Natural killer cell (primary cell): ENCODE results near the gene GRPEL2. TPM values are rescaled to one million over a fixed set of nuclear protein-coding genes. Genes with fewer than 3 reads are reported as not detected.

Experiments used
- ATAC-seq, 3 donors: fragments of 150-1000 bp in 2 of 3; fragments of 200-7000 bp in 1 of 3; cut with Tn5 transposase; 1 replicate in 1 of 3; 2 replicates in 2 of 3; pipeline ENCODE4 v1.10.0; 2021; ENCODE audit warnings: mild to moderate bottlenecking in 2 of 3, moderate library complexity in 2 of 3
- DNase-seq, 2 donors: peaks; one replicate each; pipeline versions ENCODE4 v3.0.0 to v3.0.0-alpha.2; 2013 to 2021; ENCODE audit warnings: mixed read lengths in 1 of 2
- H3K27ac ChIP-seq: one replicate; pipeline ENCODE4 v1.5.1; 2013; ENCODE audit warnings: mild to moderate bottlenecking, low read length
- H3K27me3 ChIP-seq: one replicate; pipeline ENCODE4 v1.6.1; 2013; ENCODE audit warnings: low read length; ENCODE audit not compliant: control insufficient read depth, insufficient read depth
- H3K36me3 ChIP-seq: one replicate; pipeline ENCODE4 v1.6.1; 2013; ENCODE audit warnings: low read length; ENCODE audit not compliant: control insufficient read depth, insufficient read depth
- H3K4me1 ChIP-seq: one replicate; pipeline ENCODE4 v1.6.1; 2013; ENCODE audit warnings: low read length; ENCODE audit not compliant: control insufficient read depth, insufficient read depth
- H3K4me3 ChIP-seq: one replicate; pipeline ENCODE4 v1.5.1; 2013; ENCODE audit warnings: low read length
- H3K9me3 ChIP-seq: one replicate; pipeline ENCODE4 v1.6.1; 2013; ENCODE audit warnings: low read length; ENCODE audit not compliant: control insufficient read depth, insufficient read depth
- H3K27ac Mint-ChIP-seq, 2 donors: one replicate each; pipeline ENCODE4 v1.8.0; 2022; ENCODE audit warnings: mild to moderate bottlenecking in 2 of 2, mixed read lengths in 2 of 2, moderate library complexity in 1 of 2
- H3K27me3 Mint-ChIP-seq, 2 donors: one replicate each; pipeline ENCODE4 v1.8.0; 2022; ENCODE audit warnings: low read depth in 2 of 2, mixed read lengths in 2 of 2
- H3K36me3 Mint-ChIP-seq: one replicate; pipeline ENCODE4 v1.8.0; 2022; ENCODE audit warnings: mixed read lengths
- H3K4me1 Mint-ChIP-seq, 2 donors: one replicate each; pipeline ENCODE4 v1.8.0; 2022; ENCODE audit warnings: mixed read lengths in 2 of 2
- H3K4me3 Mint-ChIP-seq: one replicate; pipeline ENCODE4 v1.8.0; 2022; ENCODE audit warnings: mild to moderate bottlenecking, moderate library complexity, mixed read lengths
- H3K9me3 Mint-ChIP-seq, 2 donors: one replicate each; pipeline ENCODE4 v1.8.0; 2022; ENCODE audit warnings: mixed read lengths in 2 of 2
- WGBS: methylation state at CpG from one replicate; pipeline ENCODE4 v1.1.7; 2013; ENCODE audit warnings: missing lambda C conversion rate; ENCODE audit not compliant: insufficient coverage; 5-methylcytosine and 5-hydroxymethylcytosine counted together
- intact Hi-C: fragments of 100-400 bp; cut with micrococcal nuclease; formaldehyde crosslinking; loops from one replicate; pipeline ENCODE4 v1.14.2; 2022
- total RNA-seq, 4 donors: library from RNA; stranded (reverse); fragments of 120-200 nt in 1 of 4; gene quantifications; one replicate each; pipeline versions ENCODE4 v1.2.3 to v1.2.4, GENCODE V29; 2013 to 2022
- TF ChIP-seq, protein P1 (sequence below): fragments of 200-600 bp; IDR thresholded peaks from one replicate; pipeline ENCODE4 v1.8.0; 2022; ENCODE audit warnings: antibody characterized with exemption

Gene GRPEL2
- total RNA-seq, 3 donors from 2014 or later (not counting 1 experiment from before 2014, with no cell fraction given): 5.6 to 12.9 (median 6.8) TPM

DNA sequence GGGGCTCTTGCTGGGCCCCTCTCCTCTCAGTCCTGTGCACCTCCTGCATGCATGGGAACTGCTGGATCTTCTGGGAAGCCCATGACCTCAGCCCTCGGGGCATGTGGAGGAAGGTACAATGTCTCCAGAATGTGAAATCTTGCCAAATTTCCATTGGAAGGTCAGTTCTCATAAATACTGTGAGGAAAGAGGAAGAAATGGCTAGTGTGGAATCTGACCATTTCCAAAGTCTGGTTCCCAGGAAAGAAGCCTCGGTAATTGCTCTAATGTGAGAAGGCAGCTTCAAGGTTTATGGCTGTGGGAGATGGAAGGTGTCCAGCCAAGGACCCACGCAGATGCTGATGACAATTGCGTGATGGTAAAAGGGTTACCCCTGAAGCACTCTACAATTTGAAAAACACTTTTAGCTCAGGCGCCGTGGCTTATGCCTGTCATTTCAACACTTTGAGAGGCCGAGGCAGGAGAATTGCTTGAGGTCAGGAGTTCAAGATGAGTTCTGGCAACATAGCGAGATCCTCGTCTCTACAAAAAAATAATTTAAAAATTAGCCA, 41.9 kb downstream of the GRPEL2 start:
- no peak overlapping the region for H3K27ac ChIP-seq
- 90% methylated on average over 9 of the region's 9 CpGs for WGBS
- no peak overlapping the region for H3K4me3 ChIP-seq
- no peaks in the 10 kb centered on the region for H3K9me3 ChIP-seq
- TF ChIP-seq, protein P1, sequence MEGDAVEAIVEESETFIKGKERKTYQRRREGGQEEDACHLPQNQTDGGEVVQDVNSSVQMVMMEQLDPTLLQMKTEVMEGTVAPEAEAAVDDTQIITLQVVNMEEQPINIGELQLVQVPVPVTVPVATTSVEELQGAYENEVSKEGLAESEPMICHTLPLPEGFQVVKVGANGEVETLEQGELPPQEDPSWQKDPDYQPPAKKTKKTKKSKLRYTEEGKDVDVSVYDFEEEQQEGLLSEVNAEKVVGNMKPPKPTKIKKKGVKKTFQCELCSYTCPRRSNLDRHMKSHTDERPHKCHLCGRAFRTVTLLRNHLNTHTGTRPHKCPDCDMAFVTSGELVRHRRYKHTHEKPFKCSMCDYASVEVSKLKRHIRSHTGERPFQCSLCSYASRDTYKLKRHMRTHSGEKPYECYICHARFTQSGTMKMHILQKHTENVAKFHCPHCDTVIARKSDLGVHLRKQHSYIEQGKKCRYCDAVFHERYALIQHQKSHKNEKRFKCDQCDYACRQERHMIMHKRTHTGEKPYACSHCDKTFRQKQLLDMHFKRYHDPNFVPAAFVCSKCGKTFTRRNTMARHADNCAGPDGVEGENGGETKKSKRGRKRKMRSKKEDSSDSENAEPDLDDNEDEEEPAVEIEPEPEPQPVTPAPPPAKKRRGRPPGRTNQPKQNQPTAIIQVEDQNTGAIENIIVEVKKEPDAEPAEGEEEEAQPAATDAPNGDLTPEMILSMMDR: no peak
- intact Hi-C loops: no loop called here
- no peaks in the 10 kb centered on the region for H3K36me3 ChIP-seq
- no peaks in the 10 kb centered on the region for H3K4me1 Mint-ChIP-seq
- H3K27me3 ChIP-seq: no peaks in the 10 kb centered on the region
- H3K36me3 Mint-ChIP-seq: no peaks in the 10 kb centered on the region
- H3K4me1 ChIP-seq: no peaks in the 10 kb centered on the region
- no peak for DNase-seq
- H3K27ac Mint-ChIP-seq: no peak overlapping the region
- H3K27me3 Mint-ChIP-seq: peaks cover 0 to 2% of the 10 kb centered on the region in 2 donors
- no peaks in the 10 kb centered on the region for H3K9me3 Mint-ChIP-seq
- no peak for ATAC-seq
- no peak overlapping the region for H3K4me3 Mint-ChIP-seq

DNA sequence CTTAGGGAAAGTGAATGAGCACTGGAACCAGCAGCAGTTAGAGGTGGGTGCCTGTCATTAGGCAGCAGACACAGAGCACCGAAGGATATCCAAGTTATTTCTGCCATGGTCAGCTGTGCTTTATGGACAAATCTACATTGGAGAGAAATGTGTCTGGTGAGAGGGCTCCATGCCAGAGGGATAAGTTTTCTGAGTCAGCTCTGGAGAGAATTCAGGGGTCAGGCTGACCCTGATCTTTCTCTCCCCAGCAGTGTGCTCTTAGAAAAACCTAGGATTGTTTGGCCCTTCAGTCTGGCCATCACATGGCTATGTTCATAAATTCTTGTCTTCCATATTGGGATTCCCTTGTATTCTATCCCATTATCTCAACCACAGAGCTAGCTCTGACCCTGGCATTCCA, 42.7 kb downstream of the GRPEL2 start:
- TF ChIP-seq, protein P1: no peak
- WGBS: 100% methylated on average over 1 of the region's 1 CpG
- intact Hi-C loops: no loop called here
- Mint-ChIP-seq H3K27ac (no peak overlapping the region), H3K4me1 (no peaks in the 10 kb centered on the region), H3K9me3 (no peaks in the 10 kb centered on the region), H3K36me3 (no peaks in the 10 kb centered on the region), H3K4me3 (no peak overlapping the region), H3K27me3 (peaks cover 0 to 2% of the 10 kb centered on the region in 2 donors)
- Histone ChIP-seq H3K9me3 (no peaks in the 10 kb centered on the region), H3K4me1 (no peaks in the 10 kb centered on the region), H3K27ac (no peak overlapping the region), H3K4me3 (no peak overlapping the region), H3K36me3 (no peaks in the 10 kb centered on the region), H3K27me3 (no peaks in the 10 kb centered on the region)
- ATAC-seq: no peak
- no peak for DNase-seq

DNA sequence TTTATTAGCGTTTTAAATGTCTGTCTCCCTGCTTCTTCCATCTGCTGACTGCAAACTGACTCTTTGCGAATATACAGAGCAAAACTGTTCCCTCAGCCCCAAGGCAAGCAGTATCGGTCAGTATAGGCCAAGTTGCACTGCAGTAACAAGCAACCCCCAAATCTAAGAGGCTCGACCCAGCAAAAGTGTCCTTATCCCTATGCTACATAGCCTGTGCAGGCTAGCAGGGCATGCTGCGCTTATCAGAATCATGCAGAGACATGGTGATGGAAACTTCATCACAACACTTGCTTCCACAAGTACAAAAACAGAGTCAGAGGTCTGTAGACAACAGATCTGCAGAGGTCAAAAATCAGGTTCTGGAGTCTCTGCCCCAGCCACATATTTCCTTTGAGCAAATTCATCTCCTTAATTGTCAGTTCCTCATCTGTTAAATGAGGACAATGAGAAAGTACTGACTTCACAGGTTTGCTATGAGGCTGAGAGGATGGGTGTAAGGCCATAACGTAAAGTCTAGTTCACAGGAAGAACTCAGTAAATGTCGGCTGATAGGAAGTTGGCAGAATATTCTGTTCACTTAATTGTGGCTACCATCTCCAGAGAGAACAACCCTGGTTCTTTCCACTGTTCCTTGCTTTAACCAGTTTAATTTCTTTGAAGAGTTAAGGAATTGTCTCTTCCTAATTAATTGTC, 43.3 kb downstream of the GRPEL2 start:
- Mint-ChIP-seq H3K27me3 (peaks cover 0 to 2% of the 10 kb centered on the region in 2 donors), H3K9me3 (no peaks in the 10 kb centered on the region), H3K4me1 (no peaks in the 10 kb centered on the region), H3K36me3 (no peaks in the 10 kb centered on the region), H3K27ac (no peak overlapping the region), H3K4me3 (no peak overlapping the region)
- Histone ChIP-seq H3K27ac (no peak overlapping the region), H3K36me3 (no peaks in the 10 kb centered on the region), H3K27me3 (no peaks in the 10 kb centered on the region), H3K4me1 (no peaks in the 10 kb centered on the region), H3K9me3 (no peaks in the 10 kb centered on the region), H3K4me3 (no peak overlapping the region)
- ATAC-seq (peak in 1 of 3 donors; percentile 14), DNase-seq (no peak)
- intact Hi-C loops: no loop called here
- WGBS: 78% methylated on average over 7 of the region's 7 CpGs
- TF ChIP-seq, protein P1: no peak
